GM21619 (cell line): ENCODE measurements around the gene HAUS2.

Experiments used
- ATAC-seq: cut with Tn5 transposase; IDR thresholded peaks from one replicate; pipeline ENCODE4 v1.9.1; 2021; ENCODE audit not compliant: unreplicated experiment

The HAUS2 gene

DNA sequence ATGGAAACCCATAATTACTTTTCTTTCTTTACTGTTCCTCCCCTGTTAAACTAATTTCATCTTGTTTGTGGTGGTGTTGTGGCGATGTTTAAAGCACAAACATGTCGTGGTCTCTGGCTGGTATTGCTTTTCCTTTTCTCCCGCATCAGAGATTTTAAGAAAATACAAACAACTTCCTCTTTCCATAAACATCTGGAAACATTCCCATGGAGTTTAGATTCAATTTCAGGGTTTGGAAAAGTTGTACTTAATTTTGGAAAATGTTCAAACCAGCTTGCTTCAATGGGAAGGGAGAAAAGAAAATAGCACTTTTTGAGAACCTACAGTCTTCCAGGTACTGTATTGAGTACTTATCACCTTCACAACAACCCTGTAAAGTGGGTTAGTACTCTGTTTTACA is 57.2 kb downstream of the HAUS2 start:
- no peak for ATAC-seq

GRCh38 chr15:42608110-42608531 is 59.5 kb downstream of the HAUS2 start:
- no peak for ATAC-seq

GRCh38 chr15:42608752-42609488 is 60.3 kb downstream of the HAUS2 start:
- no peak for ATAC-seq

DNA sequence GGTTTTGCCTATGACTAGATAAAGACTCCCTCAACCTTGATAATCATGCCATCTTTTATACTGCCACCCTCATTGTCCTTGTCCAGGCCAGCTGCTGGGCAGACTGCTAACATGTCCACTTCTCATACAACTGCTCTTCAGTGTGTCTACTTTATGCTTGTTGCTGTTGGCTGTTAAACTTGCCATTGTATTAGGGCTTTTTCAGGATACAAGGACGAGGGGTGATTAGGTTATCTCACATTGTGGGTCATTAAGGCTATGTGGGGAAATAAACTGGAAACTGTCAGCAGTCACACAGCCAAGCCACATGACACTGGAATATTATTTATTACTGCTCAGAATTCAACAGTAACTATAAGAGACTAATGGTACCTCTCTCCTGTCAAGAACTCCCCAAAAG is 62.9 kb downstream of the HAUS2 start:
- no peak for ATAC-seq

- ATAC-seq = no peak
These were observed 63.8 kb downstream of the HAUS2 start for GRCh38 chr15:42612367-42612912.

- ATAC-seq = no peak
These were observed 67.5 kb downstream of the HAUS2 start for GRCh38 chr15:42616107-42616506.
